NCI-H146 treated with DMSO at 0.1 percent for 48 hours (cell line): ENCODE measurements around the gene TPT1.
"Not testable (repeated sequence)": the region's sequence is repeated elsewhere in the genome, so short reads cannot be mapped to it uniquely, and the experiment has no call there.

Experiments used
- DNase-seq: peaks from one replicate; lab custom pipeline; 2025; ENCODE audit not compliant: unreplicated experiment; lab: John Stamatoyannopoulos, UW

The TPT1 gene

DNA sequence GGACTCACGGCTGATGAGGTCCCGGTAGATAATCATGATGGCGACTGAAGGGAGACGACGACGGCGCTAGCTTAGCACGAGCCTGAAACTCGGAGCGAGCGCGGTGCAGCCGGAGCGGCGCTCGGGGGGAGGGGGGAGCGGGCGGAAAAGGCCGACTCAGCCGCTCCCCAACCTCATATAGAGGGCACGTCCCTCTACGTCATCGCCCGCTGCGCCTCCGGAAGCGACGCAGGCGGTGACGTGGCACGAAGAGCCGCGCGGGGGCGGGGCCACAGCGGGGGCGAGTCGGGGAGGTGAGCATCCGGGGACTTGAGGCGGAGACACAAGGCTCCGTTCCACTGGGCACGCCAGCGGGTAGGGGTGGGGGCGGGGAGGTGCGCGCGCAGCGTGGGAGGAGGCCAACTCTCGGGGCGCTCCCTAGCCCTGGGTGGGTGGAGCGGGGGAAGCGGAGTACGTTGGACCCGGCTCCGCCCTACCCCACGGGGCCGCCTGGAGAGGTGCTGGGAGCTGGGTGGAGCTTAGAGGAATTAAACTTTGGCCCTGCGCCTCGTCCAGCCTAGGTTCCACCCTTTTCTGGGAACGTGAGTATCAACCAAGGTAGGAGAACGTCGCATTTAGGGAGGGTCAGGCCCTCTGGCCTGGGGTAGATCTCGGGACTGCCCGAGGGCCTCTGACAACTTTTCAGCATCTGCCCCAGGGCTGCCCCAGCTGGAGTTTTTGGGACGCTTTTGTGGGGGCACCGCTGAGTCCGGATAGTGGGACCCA, at the start of gene TPT1:
Gene TPT1 (minus strand): TSS at position 150 of the 765 bp plus-strand sequence. CDS start 114 bp downstream, at position 36.
- peak; percentile 92 for DNase-seq

- DNase-seq = not testable (repeated sequence)
These were observed 49.4 kb upstream of the TPT1 start for GRCh38 chr13:45390348-45390747.

GRCh38 chr13:45388664-45389063, 47.7 kb upstream of the TPT1 start:
- no peak for DNase-seq

- not testable (repeated sequence) for DNase-seq
These were observed 46.1 kb upstream of the TPT1 start for GRCh38 chr13:45386892-45387575.

GRCh38 chr13:45385907-45386553, 45.0 kb upstream of the TPT1 start:
- DNase-seq = no peak

- DNase-seq = no peak
These were observed 44.3 kb upstream of the TPT1 start for GRCh38 chr13:45385320-45385719.

DNA sequence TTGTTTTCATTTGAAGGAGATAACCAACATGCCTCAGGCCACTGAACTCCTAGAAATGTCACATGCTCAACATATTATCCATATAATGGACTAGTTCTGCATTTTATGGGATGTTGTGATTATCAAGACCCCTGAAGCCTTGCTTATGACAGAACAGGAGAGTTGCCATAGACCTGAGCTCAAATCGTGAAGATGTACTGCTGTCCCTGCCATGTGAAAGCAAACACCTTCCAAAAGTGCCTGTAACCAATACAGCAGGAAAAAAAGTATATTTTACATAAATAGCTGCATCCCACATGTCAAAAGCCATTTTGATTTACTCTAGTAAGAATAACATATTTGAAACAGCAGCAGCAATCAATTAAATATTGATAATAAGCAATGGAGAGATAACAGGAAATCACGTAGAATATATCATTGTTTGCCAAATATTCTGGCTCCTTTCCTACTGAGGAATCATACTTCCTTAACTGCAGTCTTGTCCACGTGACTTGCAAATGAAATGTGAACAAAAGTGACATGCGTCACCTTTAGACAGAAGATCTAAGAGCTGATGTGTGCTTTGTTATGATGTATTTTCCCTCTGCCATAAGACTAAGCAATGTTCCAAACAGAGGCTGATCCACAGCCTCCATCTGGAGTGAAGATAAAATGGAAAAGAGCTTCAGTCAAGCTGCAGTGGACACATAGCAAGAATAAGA, 43.6 kb upstream of the TPT1 start:
- no peak for DNase-seq

DNA sequence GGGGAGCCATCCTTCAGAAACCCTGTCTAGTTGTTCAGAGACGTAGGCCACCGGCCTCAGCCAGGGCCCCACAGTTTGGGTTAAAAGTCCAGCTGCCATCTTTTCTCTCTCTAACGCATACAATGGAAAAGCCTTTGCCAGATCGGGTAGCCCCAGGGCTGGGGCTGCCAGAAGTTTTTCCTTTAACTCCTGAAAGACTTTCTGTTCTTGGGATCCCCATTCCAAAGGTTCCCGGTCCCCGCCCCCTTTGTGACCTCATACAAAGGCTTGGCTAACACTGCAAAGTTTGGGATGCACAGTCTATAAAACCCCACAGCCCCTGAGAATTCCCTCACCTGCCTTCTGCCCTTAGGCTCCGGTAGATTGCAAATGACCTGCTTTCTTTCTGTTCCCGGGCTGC, 41.8 kb upstream of the TPT1 start:
- not testable (repeated sequence) for DNase-seq

DNA sequence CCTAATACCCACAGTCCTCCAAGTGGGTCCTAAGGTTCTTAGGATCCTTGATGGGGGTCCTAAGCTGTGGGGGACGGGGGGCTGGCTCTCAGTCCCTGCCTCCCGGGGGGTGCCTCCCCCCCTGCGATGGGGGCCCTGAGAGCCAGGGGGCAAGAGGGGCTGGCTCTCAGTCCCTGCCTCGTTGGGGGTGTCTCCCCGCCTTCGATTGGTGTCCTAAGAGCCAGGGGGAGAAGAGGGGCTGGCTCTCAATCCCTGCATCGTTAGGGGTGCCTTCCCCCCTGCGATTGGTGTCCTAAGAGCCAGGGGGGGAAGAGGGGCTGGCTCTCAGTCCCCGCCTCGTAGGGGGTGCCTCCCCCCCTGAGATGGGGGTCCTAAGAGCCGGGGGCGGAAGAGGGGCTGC, 40.2 kb upstream of the TPT1 start:
- no peak for DNase-seq

DNA sequence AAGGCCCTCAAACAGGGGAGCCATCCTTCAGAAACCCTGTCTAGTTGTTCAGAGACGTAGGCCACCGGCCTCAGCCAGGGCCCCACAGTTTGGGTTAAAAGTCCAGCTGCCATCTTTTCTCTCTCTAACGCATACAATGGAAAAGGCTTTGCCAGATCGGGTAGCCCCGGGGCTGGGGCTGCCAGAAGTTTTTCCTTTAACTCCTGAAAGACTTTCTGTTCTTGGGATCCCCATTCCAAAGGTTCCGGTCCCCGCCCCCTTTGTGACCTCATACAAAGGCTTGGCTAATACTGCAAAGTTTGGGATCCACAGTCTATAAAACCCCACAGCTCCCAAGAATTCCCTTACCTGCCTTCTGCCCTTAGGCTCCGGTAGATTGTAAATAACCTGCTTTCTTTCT, 39.7 kb upstream of the TPT1 start:
- not testable (repeated sequence) for DNase-seq

- not testable (repeated sequence) for DNase-seq
These were observed 38.5 kb upstream of the TPT1 start for GRCh38 chr13:45379516-45379915.

- DNase-seq = not testable (repeated sequence)
These were observed 37.8 kb upstream of the TPT1 start for GRCh38 chr13:45378786-45379185.

GRCh38 chr13:45377314-45377713, 36.3 kb upstream of the TPT1 start:
- DNase-seq = not testable (repeated sequence)

- DNase-seq = not testable (repeated sequence)
These were observed 35.7 kb upstream of the TPT1 start for GRCh38 chr13:45376651-45377050.

DNA sequence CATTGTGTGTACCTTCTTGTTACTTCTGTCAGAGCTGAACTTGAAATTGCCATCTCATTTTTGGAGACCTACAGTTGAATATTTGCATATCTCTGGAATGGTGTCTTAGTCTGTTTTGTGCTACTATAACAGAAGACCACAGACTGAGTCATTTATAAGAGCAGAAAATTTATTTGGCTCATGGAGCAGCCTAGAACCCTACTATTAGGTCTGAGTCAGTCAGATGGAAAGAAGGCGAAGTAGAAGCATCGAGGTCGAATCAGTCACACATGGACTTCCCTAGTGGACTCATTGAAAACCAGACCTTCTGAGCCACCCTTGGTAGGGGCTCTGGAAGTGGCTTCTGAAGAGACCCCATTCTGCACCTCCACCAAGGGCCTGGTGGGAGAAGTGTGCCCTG, 33.9 kb upstream of the TPT1 start:
- no peak for DNase-seq

- DNase-seq = no peak
These were observed 32.2 kb upstream of the TPT1 start for GRCh38 chr13:45373162-45373547.

GRCh38 chr13:45372189-45373161, 31.5 kb upstream of the TPT1 start:
- no peak for DNase-seq

- no peak for DNase-seq
These were observed 30.0 kb upstream of the TPT1 start for GRCh38 chr13:45370922-45371406.

DNA sequence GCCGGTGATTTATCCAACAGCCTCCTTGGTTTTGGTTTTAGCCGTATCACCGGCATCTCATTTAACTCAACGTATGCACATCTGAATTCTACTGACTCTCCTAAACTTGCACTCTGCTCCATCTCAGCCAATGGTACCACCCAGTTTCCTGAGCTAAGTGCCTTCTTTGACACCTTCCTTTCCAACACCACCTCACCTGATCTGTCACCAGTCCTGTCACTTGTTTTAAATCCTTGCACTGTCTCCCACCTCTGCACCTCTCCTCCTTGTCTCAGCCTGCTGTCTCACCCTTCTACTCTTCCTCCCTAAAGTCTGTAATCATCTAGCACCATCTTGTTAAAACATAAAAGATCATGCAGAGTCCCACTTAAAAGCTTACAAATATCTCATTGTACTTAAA, 28.1 kb upstream of the TPT1 start:
- no peak for DNase-seq

DNA sequence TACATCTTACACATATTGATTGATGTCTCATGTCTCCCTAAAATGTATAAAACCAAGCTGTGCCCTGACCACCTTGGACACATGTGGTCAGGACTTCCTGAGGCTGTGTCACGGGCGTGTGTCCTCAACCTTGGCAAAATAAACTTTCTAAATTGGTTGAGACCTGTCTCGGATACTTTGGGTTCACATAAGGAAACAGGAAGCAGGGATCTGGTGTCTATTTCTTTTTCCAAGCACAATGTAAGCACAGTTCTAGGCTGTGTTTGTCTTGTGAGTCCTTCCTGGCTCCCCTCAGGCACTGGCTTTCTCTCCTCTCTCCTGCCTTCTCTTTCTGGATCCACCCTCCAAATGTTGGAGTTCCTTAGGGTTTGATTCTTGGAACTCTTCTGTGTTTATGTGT, 27.6 kb upstream of the TPT1 start:
- no peak for DNase-seq
